ENCODE measurements around the gene PPM1A.

PPM1A gene

DNA sequence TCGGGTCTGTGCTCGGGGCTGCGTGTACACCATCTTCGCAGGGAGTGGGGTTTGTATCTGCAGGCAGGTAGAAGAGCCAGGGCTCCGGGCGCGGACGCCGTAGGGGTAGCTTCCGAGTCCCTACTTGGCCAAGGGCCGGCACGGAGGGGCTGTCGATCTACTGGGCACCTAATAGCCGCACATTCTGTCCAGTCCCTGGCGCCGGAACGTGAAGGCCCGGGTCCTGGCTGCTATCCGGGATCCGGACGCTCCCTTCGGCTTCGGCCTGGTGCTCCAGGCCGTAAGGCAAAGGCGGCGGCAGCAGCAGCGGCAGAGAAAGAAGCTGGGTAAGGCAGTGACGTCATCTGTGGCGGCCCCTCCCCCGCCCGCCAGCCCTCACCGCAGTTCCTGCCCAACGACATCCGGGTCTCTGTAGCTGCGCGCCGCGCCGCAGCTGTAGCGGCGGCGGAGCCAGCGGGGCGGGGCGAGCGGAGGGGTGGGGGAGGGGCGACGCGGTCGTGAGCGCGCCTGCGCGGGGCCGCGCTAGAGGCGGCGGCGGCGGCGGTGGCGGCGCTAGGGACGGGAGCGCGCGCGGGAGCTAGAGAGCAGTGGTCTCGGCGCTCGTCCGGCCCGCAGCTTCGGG lies at the start of gene PPM1A:
TSS of gene PPM1A (plus strand) at position 525 of the 622 bp plus-strand sequence. CDS start 33,483 bp downstream, outside the sequence.
- peak; percentile 87 to 94 for DNase-seq

DNA sequence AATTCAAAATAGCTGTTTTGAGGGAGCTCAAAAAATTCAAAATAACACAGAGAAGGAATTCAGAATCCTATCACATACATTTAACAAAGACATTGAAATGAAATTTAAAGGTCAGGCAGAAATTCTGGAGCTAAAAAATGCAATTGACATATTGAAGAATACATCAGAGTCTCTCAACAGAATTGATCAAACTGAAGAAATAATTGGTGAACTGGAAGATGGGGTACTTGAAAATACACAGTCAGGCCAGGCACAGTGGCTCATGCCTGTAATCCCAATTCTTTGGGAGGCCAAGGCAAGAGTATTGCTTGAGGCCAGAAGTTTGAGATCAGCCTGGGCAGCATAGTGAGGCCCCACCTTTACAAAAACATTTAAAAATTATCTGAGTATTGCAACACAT lies 49.7 kb upstream of the PPM1A start:
- DNase-seq: no peak

DNA sequence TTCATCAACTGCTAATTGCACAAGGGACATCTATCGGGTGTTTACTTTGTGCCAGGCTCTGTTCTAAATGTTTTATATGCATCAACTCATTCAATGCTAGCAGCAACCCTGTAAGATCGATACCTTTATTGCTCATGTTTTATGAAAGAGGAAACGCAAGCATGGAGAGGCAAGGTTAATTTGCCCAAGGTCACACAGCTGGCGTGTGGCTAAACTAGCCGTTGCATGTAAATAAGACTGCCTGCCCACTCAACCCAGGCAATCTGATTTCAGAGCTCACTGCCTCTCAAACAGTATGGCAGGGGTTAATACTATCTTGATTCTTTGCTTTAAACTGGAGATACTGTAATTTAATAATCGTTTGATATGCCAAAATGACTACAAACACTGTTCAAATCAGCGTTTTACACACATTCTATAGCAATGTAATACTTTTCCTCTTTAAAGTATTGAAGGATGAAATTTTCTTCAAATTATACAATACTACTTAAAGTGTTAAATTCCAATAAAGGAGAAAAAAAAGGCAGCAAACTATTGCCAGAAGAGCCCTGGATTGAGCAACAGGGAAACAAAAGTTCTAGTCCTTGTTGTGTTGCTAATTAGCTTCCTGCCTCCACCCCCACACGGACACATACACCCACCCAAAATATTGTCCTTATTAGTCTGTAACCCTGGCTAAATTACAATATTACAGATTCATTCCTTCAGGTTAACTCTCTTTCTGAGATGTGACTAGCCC lies 44.7 kb upstream of the PPM1A start:
- DNase-seq: no peak

DNA sequence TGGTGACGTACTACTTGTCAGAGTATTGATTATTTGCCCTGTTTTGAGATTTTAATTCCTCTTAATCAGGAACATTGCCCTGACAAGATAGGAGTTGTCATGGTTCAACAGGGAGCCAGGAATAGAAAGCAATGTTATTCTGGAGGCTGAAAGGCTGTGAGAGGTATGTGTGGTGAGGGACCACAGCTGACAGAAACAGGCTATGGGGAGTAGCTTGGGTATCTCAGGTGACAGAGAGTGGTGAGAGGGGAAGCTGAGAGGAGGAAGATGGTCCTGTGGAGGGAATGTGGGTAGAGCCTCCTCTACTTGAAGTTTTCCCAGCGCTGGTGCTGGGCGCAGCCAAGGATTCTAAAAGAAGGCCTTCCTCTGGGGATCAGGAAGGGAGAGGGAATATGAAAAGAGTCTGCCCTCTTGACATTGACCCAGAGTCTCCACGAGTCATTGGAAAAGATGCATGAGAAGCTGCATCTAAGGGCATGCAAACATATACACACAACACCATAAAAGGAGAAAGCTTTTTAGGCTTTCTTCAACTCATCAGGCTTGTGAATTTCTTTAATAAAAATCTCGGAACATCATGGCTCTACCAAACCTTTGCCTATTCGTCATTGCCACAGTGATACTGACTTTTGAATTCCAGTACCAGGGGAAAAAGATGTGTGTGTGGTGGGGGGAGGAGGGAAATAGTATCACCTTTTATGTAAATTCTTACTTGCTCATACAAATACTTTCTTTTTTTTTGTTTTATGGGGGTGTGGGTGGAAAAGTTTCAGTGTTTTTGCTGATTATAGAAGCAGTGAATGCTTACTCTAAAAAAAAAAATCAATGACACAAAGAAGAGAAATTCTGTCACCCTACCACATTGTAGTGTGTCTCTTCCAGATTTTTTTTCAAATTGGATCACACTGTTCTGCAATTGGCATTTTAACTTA lies 43.9 kb upstream of the PPM1A start:
- no peak for DNase-seq

DNA sequence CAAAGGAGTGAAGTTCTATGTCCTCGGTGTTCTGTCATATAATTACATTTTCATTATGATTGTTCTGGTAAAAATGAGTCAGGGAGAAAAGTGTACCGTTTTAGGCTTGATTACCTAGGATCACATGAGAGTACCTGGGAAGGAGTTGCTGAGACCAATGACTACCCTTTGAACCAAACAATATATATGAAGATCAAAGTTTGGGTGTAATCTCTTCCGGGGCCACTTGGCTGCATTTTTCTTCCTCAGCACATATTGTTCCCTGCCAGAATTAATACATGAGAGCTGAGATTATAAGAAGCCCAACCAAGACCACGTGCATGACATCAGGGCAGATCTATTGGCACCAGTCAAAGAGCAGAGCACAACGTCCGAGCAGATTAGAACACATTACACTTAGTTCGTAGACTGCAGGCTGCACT lies 42.8 kb upstream of the PPM1A start:
- DNase-seq: no peak

DNA sequence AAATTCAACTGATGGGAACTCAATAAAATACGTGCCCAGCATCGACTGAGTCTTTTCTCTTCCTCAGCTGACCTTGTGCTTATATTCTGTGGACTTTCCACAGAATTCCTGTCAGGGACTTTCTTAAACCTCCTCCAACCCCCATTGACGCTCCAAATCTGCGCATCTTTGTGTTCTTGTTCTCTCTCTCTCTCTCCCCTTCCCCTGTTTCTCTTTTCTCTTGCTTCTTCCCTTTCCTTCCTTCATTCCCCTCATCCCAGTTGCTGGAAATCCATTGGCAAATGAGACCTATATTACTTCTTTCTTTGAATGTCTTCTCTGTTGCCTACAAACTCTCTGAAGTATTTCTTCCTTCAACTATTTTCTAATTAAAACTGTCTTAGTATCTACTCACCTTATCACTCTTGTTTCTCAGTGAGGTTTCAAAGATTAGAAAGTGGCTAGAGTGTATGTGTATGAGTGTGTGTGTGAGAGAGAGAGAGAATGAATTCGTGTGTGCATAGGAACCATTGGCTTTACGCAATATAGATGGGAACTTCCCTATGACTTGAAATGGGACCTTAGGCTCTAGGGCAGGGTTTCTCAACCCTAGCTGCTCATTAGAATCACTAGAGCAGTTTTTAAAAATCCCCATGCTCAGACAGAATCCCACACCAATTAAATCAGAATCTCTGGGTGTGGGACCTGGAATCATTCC lies 42.0 kb upstream of the PPM1A start:
- no peak for DNase-seq

DNA sequence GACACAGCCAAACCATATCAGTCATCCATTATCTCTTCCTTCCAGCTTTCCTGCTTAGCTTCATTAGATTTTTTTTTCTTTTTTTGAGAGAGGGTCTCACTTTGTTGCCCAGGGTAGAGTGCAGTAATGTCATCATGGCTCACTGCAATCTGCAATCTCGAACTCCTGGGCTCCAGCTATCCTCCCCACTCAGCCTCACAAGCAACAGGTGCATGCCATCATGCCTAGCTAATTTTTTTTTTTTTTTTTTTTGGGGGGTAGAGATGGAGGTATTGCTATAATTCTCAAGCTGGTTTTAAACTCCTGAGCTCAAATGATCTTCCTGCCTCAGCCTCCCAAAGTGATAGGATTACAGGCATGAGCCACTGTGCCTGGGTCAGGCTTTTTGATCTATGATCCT lies 38.3 kb upstream of the PPM1A start:
- DNase-seq: no peak

DNA sequence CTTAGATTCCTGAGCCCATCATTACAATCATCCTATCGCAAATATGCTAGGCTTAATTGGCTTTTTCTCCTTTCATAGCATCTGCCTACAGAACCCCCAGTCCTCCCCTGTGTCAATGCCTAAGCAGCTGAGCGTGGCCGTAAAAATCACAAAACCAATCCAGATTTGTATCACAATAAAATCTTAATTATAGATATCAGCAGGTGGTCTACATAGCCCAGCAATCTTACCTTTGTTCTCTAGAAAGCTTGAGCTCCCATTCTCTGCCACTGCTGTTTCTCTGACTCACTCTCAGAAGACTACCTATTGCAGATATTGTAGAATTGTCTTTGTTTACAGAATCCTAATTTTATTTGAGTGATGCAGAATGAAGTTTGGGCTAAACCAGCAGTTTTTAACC lies 37.9 kb upstream of the PPM1A start:
- no peak for DNase-seq

DNA sequence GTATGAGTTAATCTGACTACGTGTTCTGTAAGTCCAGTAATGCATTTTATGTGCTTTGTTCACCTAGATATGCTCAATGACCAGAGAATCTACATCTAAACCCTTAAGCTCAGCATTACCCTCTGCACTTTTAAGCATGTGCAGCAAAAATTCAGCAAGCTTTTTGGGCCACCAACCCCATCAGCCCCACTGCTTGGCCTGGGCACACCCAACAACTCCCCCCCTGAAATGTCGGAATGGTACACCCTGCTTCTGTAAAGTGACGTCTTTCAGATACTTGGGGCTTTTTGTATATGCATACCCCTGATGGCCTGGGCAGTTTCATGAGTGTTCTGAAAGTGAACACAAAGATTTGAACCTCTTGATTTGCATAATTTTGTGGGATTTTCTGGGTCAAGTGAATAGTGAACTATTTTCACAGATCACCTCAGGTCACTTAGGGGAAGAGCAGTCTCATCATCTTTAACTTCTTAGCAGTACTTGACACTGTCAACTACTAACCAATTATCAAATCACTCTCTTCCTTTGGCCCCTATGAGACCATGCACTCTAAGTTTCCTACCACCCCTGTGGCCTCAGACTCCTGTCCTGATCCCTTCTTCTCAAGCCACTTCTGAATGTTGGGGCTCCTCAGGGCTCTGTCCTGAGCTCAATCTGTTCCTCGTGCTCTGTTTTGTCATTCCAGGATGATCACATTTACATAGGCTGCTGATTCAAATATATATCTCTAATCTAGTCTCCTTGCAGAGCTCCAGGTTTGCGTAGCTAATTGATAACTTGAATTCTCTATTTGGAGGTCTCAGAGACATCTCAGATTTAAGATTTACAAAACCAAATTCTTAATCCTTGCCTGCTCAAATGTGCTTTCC lies 36.3 kb upstream of the PPM1A start:
- DNase-seq: no peak

DNA sequence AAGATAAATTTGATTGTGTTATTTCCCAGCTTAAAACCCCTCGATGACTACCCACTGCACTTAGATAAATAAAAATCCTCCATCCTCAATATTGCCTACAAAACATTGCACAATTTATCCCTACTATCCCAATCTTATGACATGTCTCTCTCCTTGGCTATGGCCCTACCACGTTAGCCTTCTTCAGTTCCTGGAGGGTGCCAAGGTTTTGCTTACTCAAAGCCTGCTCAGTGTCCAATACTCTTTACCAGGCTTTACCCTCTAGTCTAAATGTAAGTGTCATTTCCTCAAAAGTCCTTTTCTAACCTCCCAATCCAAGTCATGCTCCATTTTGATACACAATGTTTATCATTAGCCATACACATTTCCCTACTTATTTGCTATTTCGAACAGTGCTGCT lies 35.0 kb upstream of the PPM1A start:
- DNase-seq: no peak

DNA sequence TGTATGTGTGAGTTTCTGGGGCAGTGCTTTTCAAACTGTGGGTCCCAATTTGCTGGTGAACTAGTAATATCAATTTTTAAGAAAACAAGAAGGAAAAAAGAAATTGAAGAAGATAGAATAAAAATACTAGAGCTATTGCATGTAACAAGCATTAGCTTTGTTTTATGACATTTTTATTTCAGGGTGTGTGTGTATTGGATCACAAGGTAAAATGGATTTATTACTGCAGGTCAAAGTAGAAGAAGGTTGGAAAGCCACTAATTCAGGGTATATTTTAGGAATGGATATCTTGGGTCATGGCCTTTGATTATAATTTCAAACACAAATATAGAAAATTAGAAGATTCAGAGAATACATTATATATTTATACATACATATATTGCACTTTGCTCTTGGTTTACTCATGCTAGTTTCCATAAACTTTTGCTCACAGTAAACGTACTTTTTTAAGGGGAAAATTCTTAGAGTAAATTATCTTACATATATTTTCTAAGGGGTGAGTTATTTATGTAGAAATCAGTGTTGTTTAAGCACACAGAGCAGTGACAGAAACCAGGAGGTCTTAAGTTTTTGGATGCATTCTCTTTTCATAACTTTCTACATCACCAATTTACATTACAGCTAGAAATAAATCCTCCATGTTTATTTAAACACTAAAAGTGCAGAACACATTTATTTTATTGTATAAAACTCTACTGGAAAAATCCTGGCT lies 34.5 kb upstream of the PPM1A start:
- no peak for DNase-seq

DNA sequence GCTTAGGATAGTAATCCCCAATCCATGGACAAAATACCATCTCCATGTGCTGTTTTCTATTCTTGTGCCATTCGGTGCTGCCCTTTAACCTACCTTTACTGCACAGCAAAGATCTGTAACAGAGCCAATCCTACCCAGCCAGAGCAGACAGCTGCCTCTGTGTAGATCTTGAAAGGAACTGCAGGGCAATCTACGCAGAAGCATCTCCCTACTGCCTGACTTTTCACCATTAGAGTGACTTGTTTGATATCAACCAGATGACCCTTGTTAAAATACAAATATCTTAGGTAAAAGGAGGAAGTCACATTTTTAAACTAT lies 33.9 kb upstream of the PPM1A start:
- DNase-seq: no peak

DNA sequence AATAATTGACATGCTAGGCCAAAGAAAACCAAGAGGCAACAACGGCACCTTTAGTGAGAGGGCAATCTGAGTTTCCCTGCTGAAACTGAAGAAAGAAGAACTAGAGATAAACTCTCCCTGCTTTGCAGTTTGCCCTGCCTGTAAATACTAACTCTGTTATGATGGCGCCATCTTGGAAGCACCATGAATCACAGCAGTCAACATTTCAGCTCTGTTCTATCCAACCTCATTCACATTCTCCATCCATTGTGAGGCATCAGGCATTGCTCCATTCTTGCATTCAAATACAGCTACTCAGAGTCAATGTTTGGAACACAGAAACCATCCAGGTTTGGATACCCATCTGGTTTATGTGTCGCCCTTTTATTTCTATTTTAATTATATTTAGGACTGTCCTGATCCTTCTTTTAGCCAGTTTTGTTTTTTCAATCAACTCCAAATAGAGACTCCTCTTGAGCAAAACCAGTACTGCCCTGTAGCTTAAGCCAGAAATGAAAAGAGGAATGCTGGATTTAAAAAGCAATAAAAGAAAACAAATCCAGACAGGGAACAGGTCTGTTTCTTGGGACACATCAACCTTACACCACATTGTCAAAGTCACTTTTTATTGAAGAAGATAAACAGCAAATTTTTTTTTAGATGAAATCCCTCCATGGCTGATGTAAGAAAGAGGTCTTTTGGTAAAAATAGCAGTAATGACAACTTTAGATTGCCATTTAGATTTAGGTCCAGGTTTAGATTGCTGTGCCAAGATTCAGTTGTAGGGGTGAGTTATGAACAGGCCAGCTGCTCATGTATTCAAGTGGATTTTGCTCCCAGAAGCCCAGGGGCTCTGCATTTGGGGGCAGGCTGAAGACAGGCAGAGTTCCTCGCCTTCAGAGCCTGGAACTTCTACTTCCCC lies 33.3 kb upstream of the PPM1A start:
- no peak for DNase-seq

DNA sequence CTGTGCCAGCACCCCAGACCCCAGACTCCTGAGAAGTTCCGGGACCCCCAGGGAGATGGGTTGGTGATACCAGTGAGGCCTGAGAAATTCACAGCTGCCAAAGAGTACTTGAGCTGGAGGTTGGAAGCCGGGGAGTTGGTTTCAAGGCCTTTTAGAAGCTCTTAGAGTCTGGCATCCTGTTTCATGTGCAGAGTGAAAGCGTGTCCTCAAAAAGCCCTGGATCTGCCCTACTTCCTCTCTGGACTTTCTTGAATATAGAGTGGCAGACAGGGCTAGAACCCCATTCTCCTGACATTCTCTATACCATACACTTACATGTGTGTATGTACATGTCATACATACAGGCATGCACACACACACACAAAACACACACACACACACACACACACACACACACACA lies 31.3 kb upstream of the PPM1A start:
- no peak for DNase-seq

DNA sequence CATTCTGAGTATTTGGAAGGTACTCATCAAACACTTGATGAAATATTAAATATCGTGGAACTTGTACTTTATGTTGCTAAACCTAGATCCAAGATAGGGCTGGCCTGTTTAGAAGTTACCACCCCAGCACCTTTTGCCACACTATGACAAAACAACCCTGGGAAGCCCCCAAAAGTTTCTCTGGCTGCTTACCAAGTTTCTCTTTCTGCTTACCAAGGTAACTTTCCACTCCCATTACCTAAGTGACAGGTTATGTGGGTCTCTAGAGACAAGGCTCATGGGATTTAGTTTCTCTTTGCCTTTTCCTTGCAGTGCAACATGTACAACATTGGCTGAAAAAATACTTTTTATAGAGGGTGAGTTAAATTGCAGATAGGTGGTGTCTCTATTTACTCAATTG lies 28.9 kb upstream of the PPM1A start:
- DNase-seq: no peak

DNA sequence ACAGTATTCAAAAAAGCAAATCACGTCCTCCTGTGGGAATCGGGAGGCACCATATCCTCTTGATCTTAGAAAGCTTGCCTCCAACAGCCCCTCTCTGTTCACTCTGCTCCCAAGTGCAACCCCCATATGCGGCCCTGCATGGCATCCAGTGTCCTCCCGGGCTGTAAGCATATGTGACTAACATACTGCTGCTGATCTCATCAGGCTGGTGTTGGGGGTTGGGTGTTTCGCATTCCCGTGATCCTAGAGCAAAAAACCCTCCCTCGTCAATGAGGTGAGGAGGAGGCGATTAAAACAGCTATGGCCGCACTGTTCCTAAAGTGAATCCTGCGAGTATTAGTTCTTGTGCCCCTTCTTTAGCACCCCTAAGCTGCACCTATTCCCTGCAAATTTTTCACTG lies 28.1 kb upstream of the PPM1A start:
- no peak for DNase-seq

DNA sequence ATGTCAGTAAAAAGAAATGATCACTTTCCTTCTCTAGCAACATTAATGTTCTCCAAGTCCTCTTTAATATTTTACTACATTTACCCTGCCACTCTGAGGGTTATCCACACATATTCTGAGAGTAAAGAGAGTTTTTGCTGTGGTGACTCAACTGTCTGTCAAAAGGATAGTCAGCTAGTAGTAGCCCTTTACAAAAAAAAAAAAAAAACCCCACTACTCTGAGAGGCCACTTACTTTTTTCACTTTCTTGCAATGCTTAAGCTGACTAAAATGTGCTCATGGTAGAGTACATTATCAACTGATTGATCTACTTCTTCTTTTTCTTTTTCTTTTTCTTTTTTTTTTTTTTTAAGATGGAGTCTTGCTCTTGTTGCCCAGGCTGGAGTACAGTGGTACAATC lies 27.6 kb upstream of the PPM1A start:
- no peak for DNase-seq

DNA sequence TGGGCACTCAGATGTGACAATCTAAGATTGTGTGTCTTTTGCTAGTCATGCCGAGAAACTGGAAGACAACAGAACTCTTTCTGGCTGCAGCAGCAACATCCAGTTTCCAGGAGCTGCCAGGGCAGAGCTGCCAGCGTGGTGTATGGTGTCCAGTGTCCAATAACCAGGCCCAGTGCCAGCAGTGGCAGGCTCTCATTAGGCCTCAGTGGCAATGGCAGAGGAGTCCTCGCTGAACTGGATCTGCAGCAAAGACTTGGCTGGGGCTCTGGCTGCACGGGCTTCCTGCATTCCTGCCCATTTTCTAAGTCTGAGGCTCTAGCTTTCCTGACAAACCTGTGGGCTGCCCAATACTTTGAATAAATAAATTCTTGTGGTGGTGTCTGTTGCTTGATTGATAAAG lies 26.2 kb upstream of the PPM1A start:
- no peak for DNase-seq

DNA sequence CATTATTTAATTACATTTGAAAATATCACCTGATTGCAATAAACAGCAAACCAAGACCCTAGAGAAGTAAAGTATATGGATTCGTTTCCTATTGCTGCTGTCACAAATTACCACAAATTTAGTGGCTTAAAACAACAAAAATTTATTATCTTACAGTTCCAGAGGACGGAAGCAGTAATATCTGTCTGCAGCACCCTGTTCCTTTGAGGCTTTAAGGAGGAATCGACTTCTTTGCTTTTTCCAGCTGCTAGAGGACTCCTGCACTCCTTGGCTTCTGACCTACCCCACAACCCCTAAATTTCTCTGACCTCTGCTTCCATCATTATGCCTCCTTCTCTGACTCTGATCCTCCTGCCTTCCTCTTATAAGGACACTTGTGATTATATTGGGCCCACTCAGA lies 23.8 kb upstream of the PPM1A start:
- no peak for DNase-seq

DNA sequence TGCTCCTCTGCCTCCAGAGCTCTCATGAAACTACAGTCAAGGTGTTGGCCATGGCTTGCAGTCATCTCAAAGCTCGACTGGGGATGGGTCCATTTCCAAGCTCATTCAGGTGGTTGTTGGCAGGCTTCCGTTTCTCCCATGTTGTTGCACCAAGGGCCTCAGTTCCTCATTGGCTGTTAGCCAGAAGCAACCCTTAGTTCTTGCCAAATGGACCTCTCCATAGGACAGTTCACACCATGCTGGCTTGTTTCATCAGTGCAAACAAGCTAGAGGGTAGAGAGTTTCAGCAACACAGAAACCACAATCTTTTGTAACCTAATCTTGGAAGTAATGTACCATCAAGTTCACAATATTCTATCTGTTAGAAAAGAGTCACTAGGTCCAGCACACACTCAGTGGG lies 22.7 kb upstream of the PPM1A start:
- no peak for DNase-seq

DNA sequence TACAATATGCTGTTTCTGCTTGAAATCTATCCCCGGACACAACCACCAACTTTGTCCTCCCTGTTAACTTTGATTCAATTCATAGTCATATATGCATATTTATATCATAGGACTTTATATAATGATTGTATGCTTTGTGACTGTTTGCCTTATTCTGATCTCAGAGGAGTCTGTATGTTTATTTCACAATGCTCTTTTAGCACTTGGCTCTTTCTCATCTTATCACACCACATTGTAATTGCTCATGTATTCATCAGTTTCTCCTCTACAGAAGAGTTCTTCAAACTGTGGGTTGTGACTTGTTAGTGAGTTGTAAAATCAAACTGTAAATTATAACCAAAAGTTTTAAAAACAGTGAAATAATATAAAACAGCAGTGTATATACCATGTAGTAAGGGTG lies 21.7 kb upstream of the PPM1A start:
- DNase-seq: no peak

Measured in stimulated activated CD4-positive, alpha-beta T cell treated with anti-CD3 and anti-CD28 coated beads, Interleukin-2, amount 100 ng/mL, for 48 hours (primary cell).